Stimulated activated CD4-positive, alpha-beta T cell treated with anti-CD3 and anti-CD28 coated beads, Interleukin-2, amount 100 ng/mL, for 24 hours (primary cell): ENCODE measurements around the gene MYOF.
"Not testable (repeated sequence)": the region's sequence is repeated elsewhere in the genome, so short reads cannot be mapped to it uniquely, and the experiment has no call there.

ENCODE experiments used
- DNase-seq, 2 donors: peaks; one replicate each; pipeline ENCODE4 v3.0.0-alpha.2; 2020

MYOF gene

GRCh38 chr10:93290661-93291354 is 191.3 kb downstream of the MYOF start:
- DNase-seq, result no peak

GRCh38 chr10:93288679-93289634 is 193.2 kb downstream of the MYOF start:
- peak; percentile 64 to 66 for DNase-seq

- DNase-seq, result no peak
Measured at GRCh38 chr10:93287775-93288174, 194.4 kb downstream of the MYOF start.

- not testable (repeated sequence) for DNase-seq
Measured at GRCh38 chr10:93284246-93284645, 197.9 kb downstream of the MYOF start.

GRCh38 chr10:93281367-93281720 is 200.8 kb downstream of the MYOF start:
- no peak for DNase-seq

- no peak for DNase-seq
Measured at GRCh38 chr10:93280699-93281366, 201.3 kb downstream of the MYOF start.

GRCh38 chr10:93280121-93280698 is 201.9 kb downstream of the MYOF start:
- DNase-seq, result no peak

- DNase-seq, result no peak
Measured at GRCh38 chr10:93277360-93277759, 204.8 kb downstream of the MYOF start.

- DNase-seq, result no peak
Measured at GRCh38 chr10:93274419-93274818, 207.7 kb downstream of the MYOF start.

GRCh38 chr10:93272884-93273675 is 209.1 kb downstream of the MYOF start:
- DNase-seq, result no peak

GRCh38 chr10:93271347-93271746 is 210.8 kb downstream of the MYOF start:
- DNase-seq, result no peak

GRCh38 chr10:93269281-93269680 is 212.9 kb downstream of the MYOF start:
- DNase-seq, result no peak

- DNase-seq, result no peak
Measured at GRCh38 chr10:93268021-93268420, 214.1 kb downstream of the MYOF start.

GRCh38 chr10:93267521-93267920 is 214.6 kb downstream of the MYOF start:
- DNase-seq, result no peak

- no peak for DNase-seq
Measured at GRCh38 chr10:93266858-93267257, 215.3 kb downstream of the MYOF start.

- DNase-seq, result no peak
Measured at GRCh38 chr10:93261961-93262610, 220.0 kb downstream of the MYOF start.

- no peak for DNase-seq
Measured at GRCh38 chr10:93261089-93261488, 221.0 kb downstream of the MYOF start.

- no peak for DNase-seq
Measured at GRCh38 chr10:93259126-93259525, 223.0 kb downstream of the MYOF start.
